ENCODE data around the gene MT1A. TPM values are rescaled to one million over a fixed set of nuclear protein-coding genes. Genes with fewer than 3 reads are reported as not detected.

Gene MT1A
- total RNA-seq, 4 donors from 2014 or later, result 3.7 to 23.3 (median 11.2) TPM

- 82 to 83% methylated on average over 4 of the region's 4 CpGs for WGBS, 2 donors
- peak in 1 of 2 donors; percentile 84 for DNase-seq (ENCODE audit: low spot score in 2 of 2)
- intact Hi-C loops (cut with DNase I; ENCODE audit: low total_unique reads), result loop anchor here (10.0 kb wide), 2 partner anchors 80 to 90 kb away; partner anchors contain the start of gene MT1X
- no peak for TF ChIP-seq POLR2A (IDR thresholded peaks at IDR 0.05)
- TF ChIP-seq CTCF (IDR thresholded peaks at IDR 0.05), result no peak
- no peak overlapping the region for H3K4me3 ChIP-seq (ENCODE audit: low read depth, poor library complexity, severe bottlenecking)
Observed at GRCh38 chr16:56604966-56605365, 33.5 kb upstream of the MT1A start.

- intact Hi-C loops (cut with DNase I; ENCODE audit: low total_unique reads), result loop anchor here (10.0 kb wide), 2 partner anchors 79 to 91 kb away; partner anchors contain the start of gene MT1X
Observed at GRCh38 chr16:56605475-56605874, 33.0 kb upstream of the MT1A start.

GRCh38 chr16:56606071-56606475 is 32.4 kb upstream of the MT1A start:
- no peak for TF ChIP-seq CTCF (IDR thresholded peaks at IDR 0.05)
- TF ChIP-seq POLR2A (IDR thresholded peaks at IDR 0.05), result no peak
- 29 to 31% methylated on average over 3 of the region's 3 CpGs for whole genome bisulfite sequencing, 2 donors
- DNase-seq (ENCODE audit: low spot score in 2 of 2), result no peak
- intact Hi-C loops (cut with DNase I; ENCODE audit: low total_unique reads), result loop anchor here (10.0 kb wide), 2 partner anchors 79 to 91 kb away; partner anchors contain the start of gene MT1X
- no peak overlapping the region for H3K4me3 ChIP-seq (ENCODE audit: low read depth, poor library complexity, severe bottlenecking)

More at GRCh38 chr16:56605475-56605874, 33.0 kb upstream of the MT1A start:
- WGBS, 2 donors, result 43 to 62% methylated on average over 1 of the region's 1 CpG
- no peak overlapping the region for H3K4me3 ChIP-seq (ENCODE audit: low read depth, poor library complexity, severe bottlenecking)
- DNase-seq (ENCODE audit: low spot score in 2 of 2), result peak in 1 of 2 donors; percentile 37
- no peak for TF ChIP-seq POLR2A (IDR thresholded peaks at IDR 0.05)
- no peak for TF ChIP-seq CTCF (IDR thresholded peaks at IDR 0.05)

GRCh38 chr16:56606476-56607108 is 31.9 kb upstream of the MT1A start:
- no peak overlapping the region for H3K4me3 ChIP-seq (ENCODE audit: low read depth, poor library complexity, severe bottlenecking)
- DNase-seq (ENCODE audit: low spot score in 2 of 2), result peak in 1 of 2 donors; percentile 78
- TF ChIP-seq POLR2A (IDR thresholded peaks at IDR 0.05) (no peak), CTCF (IDR thresholded peaks at IDR 0.05) (no peak)
- intact Hi-C loops (cut with DNase I; ENCODE audit: low total_unique reads), result loop anchor here (10.0 kb wide), 2 partner anchors 78 to 92 kb away; partner anchors contain the start of gene MT1X
- 14 to 18% methylated on average over 8 of the region's 8 CpGs for WGBS, 2 donors

- intact Hi-C loops (cut with DNase I; ENCODE audit: low total_unique reads), result loop anchor here (10.0 kb wide), 2 partner anchors 78 to 92 kb away; partner anchors contain the start of gene MT1X
- H3K4me3 ChIP-seq (ENCODE audit: low read depth, poor library complexity, severe bottlenecking), result no peak overlapping the region
- TF ChIP-seq CTCF (IDR thresholded peaks at IDR 0.05) (no peak), POLR2A (IDR thresholded peaks at IDR 0.05) (no peak)
- peak; percentile 91 to 98 for DNase-seq (ENCODE audit: low spot score in 2 of 2)
- WGBS, 2 donors, result 7 to 13% methylated on average over 14 of the region's 14 CpGs
Observed at GRCh38 chr16:56607109-56607618, 31.3 kb upstream of the MT1A start.
